Activated T-helper 2 cell treated with anti-CD3 and anti-CD28 coated beads, Interferon-gamma antibody, Interleukin-2, Interleukin-4, amounts not matched to agents 10 μg/mL and 5 μg/mL and 100 μg/mL, durations not matched to agents 14 hours and 24 hours and 36 hours (primary cell): ENCODE data around the gene TMEM163. TPM values are rescaled to one million over a fixed set of nuclear protein-coding genes. Genes with fewer than 3 reads are reported as not detected.

Experiments
- DNase-seq: peaks from one replicate; pipeline ENCODE4 v3.0.0; 2021; ENCODE audit warnings: low spot score
- H3K27ac Mint-ChIP-seq: one replicate; pipeline ENCODE4 v1.8.0; 2021; ENCODE audit warnings: mixed read lengths
- H3K27me3 Mint-ChIP-seq: one replicate; pipeline ENCODE4 v1.8.0; 2021; ENCODE audit warnings: low read depth, mixed read lengths
- H3K36me3 Mint-ChIP-seq: one replicate; pipeline ENCODE4 v1.8.0; 2021; ENCODE audit warnings: low read depth, mixed read lengths
- H3K4me1 Mint-ChIP-seq: one replicate; pipeline ENCODE4 v1.8.0; 2021; ENCODE audit warnings: low read depth, mixed read lengths
- H3K4me3 Mint-ChIP-seq: one replicate; pipeline ENCODE4 v1.8.0; 2021; ENCODE audit warnings: low read depth, mild to moderate bottlenecking, moderate library complexity, mixed read lengths
- H3K9me3 Mint-ChIP-seq: one replicate; pipeline ENCODE4 v1.8.0; 2021; ENCODE audit warnings: mixed read lengths
- intact Hi-C: fragments of 100-400 bp; cut with micrococcal nuclease; formaldehyde crosslinking; loops from one replicate; pipeline ENCODE4 v1.15.1; 2023
- total RNA-seq: library from RNA; stranded (reverse); gene quantifications from 2 replicates; pipeline ENCODE4 v1.2.3, GENCODE V29; 2022

The TMEM163 gene
- total RNA-seq, 1 donor from 2014 or later = 0.27 TPM

DNA sequence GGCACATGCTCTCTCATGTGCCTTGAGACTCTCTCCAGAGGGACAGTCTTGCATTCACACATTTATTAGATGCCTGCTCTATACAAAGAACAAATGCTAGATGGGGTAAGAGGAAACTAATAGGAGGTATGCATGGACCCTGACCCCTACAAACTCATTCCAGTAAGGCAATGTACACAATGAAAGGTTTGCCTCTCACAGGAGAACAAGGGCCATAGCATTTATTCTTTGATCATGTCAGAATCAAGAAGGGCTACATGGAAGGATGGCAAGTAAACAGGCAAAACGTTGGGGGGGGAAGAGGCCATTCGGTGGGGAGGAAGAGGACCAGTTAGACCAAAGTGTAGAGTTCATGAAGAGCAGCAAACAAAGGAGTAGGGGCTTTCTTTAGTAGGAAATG lies 130.2 kb downstream of the TMEM163 start:
- no peak overlapping the region for H3K4me3 Mint-ChIP-seq
- H3K27me3 Mint-ChIP-seq = no peaks in the 10 kb centered on the region
- DNase-seq = no peak
- no peaks in the 10 kb centered on the region for H3K36me3 Mint-ChIP-seq
- H3K9me3 Mint-ChIP-seq = peaks cover 24% of the 10 kb centered on the region
- H3K4me1 Mint-ChIP-seq = no peaks in the 10 kb centered on the region
- no peak overlapping the region for H3K27ac Mint-ChIP-seq
- intact Hi-C loops = no loop called here

DNA sequence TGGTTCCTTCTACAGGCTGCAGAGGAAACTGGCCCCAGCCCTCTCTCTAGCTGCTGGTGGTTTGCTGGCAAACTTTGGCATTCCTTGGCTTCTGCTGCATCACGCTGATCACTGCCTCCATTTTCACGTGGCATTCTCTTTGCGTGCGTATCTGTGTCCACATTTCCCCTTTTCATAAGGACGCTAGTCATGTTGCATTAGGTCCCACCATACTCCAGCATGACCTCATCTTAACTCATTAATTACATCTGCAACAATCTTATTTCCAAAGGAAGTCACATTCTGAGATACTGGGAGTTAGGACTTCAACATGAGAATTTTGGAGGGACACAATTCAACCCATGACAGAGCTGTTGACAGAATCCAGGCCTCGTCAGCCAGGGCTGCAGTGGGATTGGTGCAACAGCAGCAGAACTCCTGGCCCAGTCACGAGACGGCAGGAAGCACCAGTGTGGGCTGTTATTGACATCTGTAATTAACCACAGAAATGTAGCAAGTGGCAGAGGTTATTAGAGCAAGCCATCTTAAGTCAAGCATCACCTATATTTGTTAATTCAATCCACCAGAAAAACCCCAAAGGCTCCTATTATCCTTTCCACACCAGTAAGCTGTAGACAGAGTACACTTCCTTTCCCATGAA lies 132.4 kb downstream of the TMEM163 start:
- H3K36me3 Mint-ChIP-seq = no peaks in the 10 kb centered on the region
- intact Hi-C loops = no loop called here
- H3K27ac Mint-ChIP-seq = no peak overlapping the region
- H3K9me3 Mint-ChIP-seq = peaks cover 18% of the 10 kb centered on the region
- DNase-seq = no peak
- H3K4me1 Mint-ChIP-seq = peaks cover 9% of the 10 kb centered on the region
- H3K4me3 Mint-ChIP-seq = no peak overlapping the region
- no peaks in the 10 kb centered on the region for H3K27me3 Mint-ChIP-seq

DNA sequence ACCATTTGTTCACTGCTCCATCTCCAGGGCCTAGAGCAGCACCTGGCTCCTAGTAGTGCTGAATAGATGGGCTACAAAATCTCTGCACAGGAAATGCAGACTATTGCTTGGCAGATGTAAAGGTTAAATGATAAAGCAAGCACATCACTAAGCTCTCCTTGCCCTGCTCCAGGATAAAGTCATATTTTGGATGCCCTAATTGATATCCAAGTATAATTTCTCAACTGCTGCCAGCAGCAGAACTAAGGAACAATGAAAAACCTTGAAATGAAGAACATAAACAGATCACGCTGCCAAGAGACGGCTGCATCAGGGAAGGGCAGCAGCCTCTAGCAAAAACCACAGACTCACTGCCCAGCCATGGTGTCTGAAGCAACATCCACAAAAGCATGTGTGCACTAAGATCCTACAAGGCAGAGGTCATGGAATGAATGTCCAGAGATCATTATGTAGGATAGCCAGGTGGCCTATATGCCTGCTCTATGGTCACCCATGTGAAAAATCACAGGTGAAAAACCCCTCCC lies 134.7 kb downstream of the TMEM163 start:
- DNase-seq = no peak
- intact Hi-C loops = no loop called here
- Mint-ChIP-seq H3K4me1 (peaks cover 9% of the 10 kb centered on the region), H3K36me3 (no peaks in the 10 kb centered on the region), H3K27ac (no peak overlapping the region), H3K9me3 (no peaks in the 10 kb centered on the region), H3K27me3 (peaks cover 4% of the 10 kb centered on the region), H3K4me3 (no peak overlapping the region)

DNA sequence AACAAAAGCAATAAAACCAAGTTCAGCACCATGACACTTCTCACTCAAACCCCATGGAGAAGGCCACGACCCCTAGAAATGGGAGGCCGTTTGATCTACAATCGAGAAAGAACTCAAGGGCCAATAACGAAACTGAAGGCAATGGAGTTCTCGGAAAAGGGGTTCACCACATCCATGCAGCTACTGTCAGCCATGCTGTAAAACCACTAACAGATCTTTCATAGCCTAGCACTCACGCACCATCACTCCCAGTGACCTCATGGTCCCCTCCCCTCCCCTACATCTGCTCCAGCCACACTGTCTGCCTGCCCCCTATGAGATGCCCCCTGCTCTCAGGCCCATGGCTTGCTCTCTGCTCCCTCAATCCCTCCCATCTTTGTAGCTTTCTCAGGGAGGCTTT lies 135.3 kb downstream of the TMEM163 start:
- no peak overlapping the region for H3K27ac Mint-ChIP-seq
- H3K4me3 Mint-ChIP-seq = no peak overlapping the region
- H3K9me3 Mint-ChIP-seq = no peaks in the 10 kb centered on the region
- H3K27me3 Mint-ChIP-seq = peaks cover 4% of the 10 kb centered on the region
- H3K36me3 Mint-ChIP-seq = no peaks in the 10 kb centered on the region
- no peak for DNase-seq
- intact Hi-C loops = no loop called here
- peaks cover 9% of the 10 kb centered on the region for H3K4me1 Mint-ChIP-seq

DNA sequence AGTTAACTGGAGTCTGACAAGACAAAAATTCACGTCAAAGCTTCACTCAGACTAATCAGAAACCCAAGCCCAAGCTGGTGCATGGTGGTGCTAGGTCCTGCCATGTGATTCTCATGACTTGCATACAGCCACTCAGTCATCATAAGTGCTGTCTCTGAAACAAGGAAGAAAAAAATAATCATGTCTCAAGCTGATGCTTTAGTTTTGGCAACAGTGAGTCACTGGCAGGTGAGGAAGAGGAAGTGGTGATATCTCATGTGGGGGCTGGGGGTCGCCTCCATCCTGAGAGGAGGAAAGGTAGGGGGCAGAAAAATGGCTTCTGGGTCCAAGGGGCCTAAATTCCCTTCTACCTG lies 136.3 kb downstream of the TMEM163 start:
- intact Hi-C loops = no loop called here
- Mint-ChIP-seq H3K36me3 (no peaks in the 10 kb centered on the region), H3K4me3 (no peak overlapping the region), H3K27me3 (peaks cover 6% of the 10 kb centered on the region), H3K9me3 (no peaks in the 10 kb centered on the region), H3K27ac (no peak overlapping the region), H3K4me1 (peaks cover 9% of the 10 kb centered on the region)
- DNase-seq = no peak

DNA sequence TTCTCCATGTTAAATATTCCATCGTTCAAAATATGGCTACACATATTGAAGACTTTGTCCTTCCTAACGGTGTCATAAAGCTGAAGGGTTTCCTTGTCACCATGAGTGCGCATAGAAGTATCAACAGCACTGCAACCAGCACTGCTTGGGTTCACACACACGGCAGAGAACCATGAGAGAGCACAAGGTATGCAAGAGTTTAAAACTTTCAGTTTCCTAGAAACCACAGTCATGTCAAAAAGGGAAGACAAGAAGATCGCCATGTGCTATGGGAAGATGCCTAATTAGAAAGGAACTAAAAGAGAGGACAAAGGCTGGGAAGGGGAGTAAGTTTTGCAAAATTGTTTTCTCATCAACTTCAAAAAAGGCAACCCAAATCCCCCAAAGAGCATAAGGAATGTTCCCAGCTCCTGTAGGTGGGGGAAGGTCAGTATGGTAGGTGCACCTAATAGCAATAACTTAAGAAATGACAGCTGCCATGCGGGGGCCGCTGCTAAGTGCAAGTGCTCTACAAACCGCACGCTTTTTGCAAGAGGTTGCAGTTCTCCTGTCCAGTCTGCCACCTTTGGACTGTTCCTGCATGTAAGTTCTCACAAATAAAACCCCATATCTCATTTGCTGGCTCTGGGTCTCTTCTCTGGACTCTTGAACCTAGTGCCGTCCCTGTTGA lies 136.8 kb downstream of the TMEM163 start:
- H3K9me3 Mint-ChIP-seq = no peaks in the 10 kb centered on the region
- intact Hi-C loops = no loop called here
- H3K27ac Mint-ChIP-seq = no peak overlapping the region
- H3K27me3 Mint-ChIP-seq = peaks cover 8% of the 10 kb centered on the region
- no peak overlapping the region for H3K4me3 Mint-ChIP-seq
- peaks cover 9% of the 10 kb centered on the region for H3K4me1 Mint-ChIP-seq
- H3K36me3 Mint-ChIP-seq = no peaks in the 10 kb centered on the region
- DNase-seq = no peak

DNA sequence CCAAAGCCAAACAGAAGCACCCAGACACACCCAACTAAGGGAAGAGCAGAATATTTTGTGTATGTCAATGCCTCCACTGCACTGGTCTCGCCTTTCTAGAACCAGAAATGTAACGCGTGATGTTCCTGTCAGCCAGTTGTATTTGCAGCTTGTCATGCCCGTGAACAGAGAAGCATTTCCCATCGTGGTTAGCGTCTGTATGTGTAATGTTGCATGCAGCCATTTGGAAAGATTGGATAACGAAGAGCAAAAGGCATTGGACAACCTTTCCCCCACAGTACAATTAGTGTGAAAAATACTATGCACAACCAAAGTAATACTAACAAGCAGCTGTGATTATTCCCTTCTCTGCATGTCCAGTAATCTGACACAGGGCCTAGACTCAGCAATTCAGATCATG lies 140.5 kb downstream of the TMEM163 start:
- Mint-ChIP-seq H3K27me3 (peaks cover 17% of the 10 kb centered on the region), H3K27ac (no peak overlapping the region), H3K36me3 (no peaks in the 10 kb centered on the region), H3K9me3 (no peaks in the 10 kb centered on the region), H3K4me1 (peaks cover 9% of the 10 kb centered on the region), H3K4me3 (no peak overlapping the region)
- DNase-seq = no peak
- intact Hi-C loops = no loop called here

DNA sequence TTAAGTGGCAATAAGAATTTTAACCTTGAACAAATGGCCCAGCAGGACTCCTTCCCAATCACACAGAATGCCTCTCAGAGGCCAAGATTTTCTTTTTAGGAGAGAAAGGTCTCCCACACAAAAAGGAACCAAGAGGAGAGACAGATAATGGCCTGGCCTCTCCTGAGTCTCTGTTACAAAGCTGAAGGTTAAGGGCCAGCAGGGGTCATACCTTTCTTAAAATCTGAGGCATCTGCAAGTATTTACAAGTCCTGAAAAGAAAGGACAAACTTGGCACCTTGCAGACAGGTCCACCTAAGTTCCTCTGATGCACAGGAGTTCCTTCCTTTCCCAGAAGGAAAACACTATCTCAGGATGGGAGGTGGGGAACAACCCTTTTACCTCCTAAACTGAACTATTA lies 142.3 kb downstream of the TMEM163 start:
- intact Hi-C loops = no loop called here
- H3K27me3 Mint-ChIP-seq = peaks cover 17% of the 10 kb centered on the region
- DNase-seq = no peak
- no peak overlapping the region for H3K27ac Mint-ChIP-seq
- H3K4me3 Mint-ChIP-seq = no peak overlapping the region
- no peaks in the 10 kb centered on the region for H3K36me3 Mint-ChIP-seq
- H3K4me1 Mint-ChIP-seq = peaks cover under 1% of the 10 kb centered on the region
- H3K9me3 Mint-ChIP-seq = no peaks in the 10 kb centered on the region

DNA sequence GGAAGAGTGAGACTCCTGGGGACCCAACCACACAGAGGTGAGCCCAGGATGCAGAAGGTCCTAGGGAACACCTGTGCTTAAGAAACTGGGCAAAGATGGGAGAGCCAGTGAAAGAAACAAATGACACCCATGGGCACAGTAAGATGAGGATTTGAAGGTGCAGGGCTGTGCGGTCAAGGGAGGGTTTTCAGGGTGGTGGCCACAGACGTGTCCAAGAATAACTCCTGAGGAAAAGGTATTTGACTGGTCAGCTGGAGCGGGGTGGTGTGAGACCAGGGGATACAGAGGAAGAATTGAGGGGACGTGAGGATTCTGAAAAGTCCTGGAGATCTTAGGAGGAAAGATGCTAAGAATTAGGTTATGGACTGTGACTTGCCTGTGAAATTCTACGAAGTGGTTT lies 142.9 kb downstream of the TMEM163 start:
- Mint-ChIP-seq H3K4me1 (no peaks in the 10 kb centered on the region), H3K36me3 (no peaks in the 10 kb centered on the region), H3K27ac (no peak overlapping the region), H3K9me3 (no peaks in the 10 kb centered on the region), H3K4me3 (no peak overlapping the region), H3K27me3 (peaks cover 20% of the 10 kb centered on the region)
- intact Hi-C loops = no loop called here
- no peak for DNase-seq

DNA sequence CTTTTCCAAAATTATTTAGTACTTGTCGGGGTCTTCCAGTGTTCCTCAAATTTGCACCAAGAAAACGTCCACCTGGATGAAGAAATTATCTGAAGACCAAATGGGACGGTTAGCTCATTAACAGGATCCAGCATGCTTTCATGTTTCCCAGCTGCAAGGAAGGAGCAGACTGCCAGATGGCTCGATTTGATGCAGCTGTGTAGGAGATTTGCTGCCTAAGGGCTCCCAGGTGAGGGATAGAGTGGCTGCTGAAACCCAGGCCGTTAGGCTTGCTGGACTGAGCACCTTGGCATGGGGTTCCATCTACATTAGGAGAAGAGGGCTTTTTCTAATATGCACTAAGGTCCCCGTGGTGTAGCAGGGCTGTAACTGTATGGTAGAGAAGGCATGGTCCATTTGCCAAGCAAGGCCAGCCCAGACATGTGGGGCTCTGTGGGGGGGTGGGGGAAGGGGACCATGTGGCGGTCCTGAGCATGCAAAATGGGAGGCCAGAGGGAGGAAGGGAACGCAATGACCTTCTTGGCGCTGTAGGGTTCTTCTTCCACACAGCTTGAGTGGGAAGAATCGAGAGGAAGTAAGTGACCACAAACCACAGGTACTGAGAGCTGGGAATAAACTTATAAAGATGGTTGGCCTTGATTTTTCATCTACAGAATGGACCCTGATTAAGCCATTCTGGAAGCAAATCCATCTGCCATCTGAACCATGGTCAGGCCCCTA lies 144.0 kb downstream of the TMEM163 start:
- DNase-seq = no peak
- no peak overlapping the region for H3K27ac Mint-ChIP-seq
- H3K9me3 Mint-ChIP-seq = no peaks in the 10 kb centered on the region
- H3K4me3 Mint-ChIP-seq = no peak overlapping the region
- no peaks in the 10 kb centered on the region for H3K36me3 Mint-ChIP-seq
- peaks cover 26% of the 10 kb centered on the region for H3K27me3 Mint-ChIP-seq
- no peaks in the 10 kb centered on the region for H3K4me1 Mint-ChIP-seq
- intact Hi-C loops = no loop called here

DNA sequence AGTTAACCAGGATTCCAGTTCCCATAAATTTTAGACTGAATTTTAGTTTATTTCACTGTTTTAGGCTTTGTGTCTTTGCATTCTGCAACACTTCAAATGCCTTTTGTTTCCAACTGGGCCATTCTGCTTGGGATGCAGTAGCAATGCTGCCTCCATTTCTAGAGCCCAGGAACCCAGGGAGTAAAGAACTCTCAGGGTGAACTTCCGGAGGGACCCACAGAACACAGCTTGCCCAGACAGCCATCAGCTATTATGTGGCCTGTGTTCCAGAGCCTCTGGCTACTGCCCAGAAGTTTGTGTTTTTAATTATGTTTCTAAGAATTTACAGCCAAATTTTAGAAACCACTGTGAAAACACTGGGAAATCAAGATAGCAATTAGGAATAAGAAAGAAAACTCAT lies 145.1 kb downstream of the TMEM163 start:
- Mint-ChIP-seq H3K36me3 (no peaks in the 10 kb centered on the region), H3K27me3 (peaks cover 27% of the 10 kb centered on the region), H3K4me3 (no peak overlapping the region), H3K4me1 (no peaks in the 10 kb centered on the region), H3K27ac (no peak overlapping the region), H3K9me3 (no peaks in the 10 kb centered on the region)
- intact Hi-C loops = no loop called here
- DNase-seq = no peak

DNA sequence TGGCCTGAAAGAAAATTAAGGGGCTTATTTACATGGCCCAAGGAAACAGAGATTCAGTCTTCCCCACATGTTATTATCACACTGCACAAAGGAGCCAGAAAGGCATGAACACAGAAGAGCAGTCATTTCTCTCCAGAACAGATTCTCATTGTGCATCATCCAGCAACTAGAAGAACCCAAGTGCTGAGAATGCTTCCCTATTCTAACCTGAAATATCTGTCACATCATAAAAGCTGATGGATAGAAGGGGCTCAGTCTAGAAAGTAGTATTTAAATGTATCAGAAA lies 145.8 kb downstream of the TMEM163 start:
- Mint-ChIP-seq H3K4me3 (no peak overlapping the region), H3K36me3 (no peaks in the 10 kb centered on the region), H3K9me3 (no peaks in the 10 kb centered on the region), H3K27me3 (peaks cover 24% of the 10 kb centered on the region), H3K27ac (no peak overlapping the region), H3K4me1 (no peaks in the 10 kb centered on the region)
- no peak for DNase-seq
- intact Hi-C loops = no loop called here

DNA sequence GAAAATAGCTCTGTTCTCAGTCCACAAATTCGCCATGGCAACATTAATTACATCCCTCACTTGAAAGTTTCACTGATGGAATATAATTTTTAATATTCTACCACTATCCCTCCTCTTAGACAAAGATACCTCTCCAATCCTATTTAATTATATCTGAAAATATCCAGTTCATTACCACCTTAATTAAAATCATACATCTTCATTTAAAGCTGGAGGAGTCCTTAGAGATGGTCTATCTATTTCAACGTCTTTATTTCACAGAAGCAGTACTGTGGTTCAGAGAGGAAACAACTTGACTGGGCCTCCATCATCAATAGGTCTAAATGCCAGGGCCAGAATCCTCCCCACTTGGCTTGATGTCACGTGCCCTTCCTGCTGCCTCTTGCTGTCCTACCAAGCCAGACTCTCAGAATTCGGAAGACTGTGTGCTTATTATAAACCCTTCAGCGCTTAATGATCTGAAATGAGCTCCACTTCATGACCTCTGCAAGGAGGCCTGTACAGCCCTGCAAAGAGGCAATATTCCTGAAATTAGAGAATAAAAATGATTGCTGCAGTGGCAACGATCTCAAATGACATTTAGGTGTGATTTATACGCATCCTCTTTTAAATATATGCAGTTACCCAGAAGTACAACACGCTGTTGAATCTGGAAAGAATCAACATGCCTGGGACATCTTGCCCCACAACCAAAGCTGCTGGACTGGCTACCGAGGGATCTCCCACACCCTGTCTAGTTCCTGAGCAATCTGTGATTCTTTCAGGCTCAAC lies 146.3 kb downstream of the TMEM163 start:
- Mint-ChIP-seq H3K27me3 (peaks cover 24% of the 10 kb centered on the region), H3K36me3 (no peaks in the 10 kb centered on the region), H3K9me3 (no peaks in the 10 kb centered on the region), H3K27ac (no peak overlapping the region), H3K4me1 (no peaks in the 10 kb centered on the region), H3K4me3 (no peak overlapping the region)
- intact Hi-C loops = no loop called here
- no peak for DNase-seq
